Activated naive CD4-positive, alpha-beta T cell treated with anti-CD3 and anti-CD28 coated beads, Interleukin-2, amount 10 ng/mL, durations not matched to agents 5 hours and 36 hours (primary cell): ENCODE data around the gene RASSF1. TPM values are rescaled to one million over a fixed set of nuclear protein-coding genes. Genes with fewer than 3 reads are reported as not detected.

Source experiments
- total RNA-seq, 2 experiments: library from RNA; stranded (reverse); gene quantifications; one replicate each; pipeline ENCODE4 v1.2.3, GENCODE V29; 2021

Gene RASSF1, protein sequence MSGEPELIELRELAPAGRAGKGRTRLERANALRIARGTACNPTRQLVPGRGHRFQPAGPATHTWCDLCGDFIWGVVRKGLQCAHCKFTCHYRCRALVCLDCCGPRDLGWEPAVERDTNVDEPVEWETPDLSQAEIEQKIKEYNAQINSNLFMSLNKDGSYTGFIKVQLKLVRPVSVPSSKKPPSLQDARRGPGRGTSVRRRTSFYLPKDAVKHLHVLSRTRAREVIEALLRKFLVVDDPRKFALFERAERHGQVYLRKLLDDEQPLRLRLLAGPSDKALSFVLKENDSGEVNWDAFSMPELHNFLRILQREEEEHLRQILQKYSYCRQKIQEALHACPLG
- total RNA-seq, result 100 to 1,000 TPM in 1 of 2 experiments, 10 to 100 TPM in 1; 96.2 to 102 TPM

DNA sequence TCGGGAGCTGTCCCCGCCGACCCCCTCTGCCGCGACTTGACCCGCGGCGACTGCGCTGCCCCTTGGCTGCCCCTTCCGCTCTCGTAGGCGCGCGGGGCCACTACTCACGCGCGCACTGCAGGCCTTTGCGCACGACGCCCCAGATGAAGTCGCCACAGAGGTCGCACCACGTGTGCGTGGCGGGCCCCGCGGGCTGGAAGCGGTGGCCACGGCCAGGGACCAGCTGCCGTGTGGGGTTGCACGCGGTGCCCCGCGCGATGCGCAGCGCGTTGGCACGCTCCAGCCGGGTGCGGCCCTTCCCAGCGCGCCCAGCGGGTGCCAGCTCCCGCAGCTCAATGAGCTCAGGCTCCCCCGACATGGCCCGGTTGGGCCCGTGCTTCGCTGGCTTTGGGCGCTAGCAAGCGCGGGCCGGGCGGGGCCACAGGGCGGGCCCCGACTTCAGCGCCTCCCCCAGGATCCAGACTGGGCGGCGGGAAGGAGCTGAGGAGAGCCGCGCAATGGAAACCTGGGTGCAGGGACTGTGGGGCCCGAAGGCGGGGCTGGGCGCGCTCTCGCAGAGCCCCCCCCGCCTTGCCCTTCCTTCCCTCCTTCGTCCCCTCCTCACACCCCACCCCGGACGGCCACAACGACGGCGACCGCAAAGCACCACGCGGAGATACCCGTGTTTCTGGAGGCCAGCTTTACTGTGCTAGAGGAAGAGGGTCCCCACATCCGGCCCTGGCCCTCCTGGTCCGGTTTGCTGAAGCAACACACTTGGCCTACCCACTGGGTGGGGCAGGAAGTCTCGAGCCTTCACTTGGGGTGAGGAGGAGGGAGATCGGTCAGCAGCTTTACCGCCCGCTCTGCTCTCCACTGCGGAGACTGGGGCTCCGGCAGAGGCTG lies at the start of gene RASSF1:
RASSF1 (minus strand) TSS at position 389 of the 882 bp plus-strand sequence; CDS start at position 358, 31 bp downstream.

DNA sequence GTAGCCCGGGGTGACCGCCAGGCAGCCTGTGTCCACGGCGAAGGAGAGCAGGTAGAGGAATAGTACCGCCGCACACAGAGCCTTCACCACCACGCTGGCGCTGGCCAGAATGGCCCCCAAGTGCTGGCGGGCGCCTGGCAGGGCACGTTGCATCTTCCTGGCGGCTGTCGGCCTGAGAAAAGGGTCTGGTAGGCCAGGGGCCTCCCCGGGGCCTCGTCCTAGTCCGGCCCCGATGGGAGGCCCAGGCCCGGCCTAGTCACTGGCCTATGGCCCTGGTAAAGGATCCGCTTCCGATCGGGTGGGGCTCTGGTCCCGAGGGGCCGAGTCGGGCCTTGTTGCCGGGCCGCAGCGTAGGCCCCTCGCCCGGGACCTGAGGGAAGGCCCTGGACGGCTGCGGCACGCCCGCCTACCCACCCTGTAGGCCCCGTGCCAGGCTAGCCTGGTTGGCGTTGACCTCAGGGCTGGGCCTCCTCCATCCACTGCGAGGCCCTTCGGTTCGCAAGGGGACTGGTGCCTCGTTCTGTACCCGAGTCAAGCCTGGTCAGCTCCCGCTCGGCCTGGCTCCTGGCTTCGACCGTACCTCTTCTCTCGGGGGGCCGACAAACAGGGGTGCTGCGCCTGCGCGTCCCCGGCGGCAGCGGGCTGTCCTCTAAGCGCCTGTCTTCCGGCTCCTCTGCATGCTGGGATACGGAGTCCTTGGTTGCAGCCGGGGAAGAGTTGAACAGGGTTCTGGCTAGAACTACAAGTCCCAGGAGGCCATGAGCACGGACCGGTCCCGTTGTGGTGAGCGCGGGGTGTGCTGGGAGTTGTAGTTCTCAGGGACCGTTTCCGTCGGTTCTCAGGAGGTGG lies 18.5 kb upstream of the RASSF1 start, which contains the start of gene TMEM115:
TMEM115 (minus strand) TSS at position 611 of the 849 bp plus-strand sequence; CDS start at position 153, 458 bp downstream.

DNA sequence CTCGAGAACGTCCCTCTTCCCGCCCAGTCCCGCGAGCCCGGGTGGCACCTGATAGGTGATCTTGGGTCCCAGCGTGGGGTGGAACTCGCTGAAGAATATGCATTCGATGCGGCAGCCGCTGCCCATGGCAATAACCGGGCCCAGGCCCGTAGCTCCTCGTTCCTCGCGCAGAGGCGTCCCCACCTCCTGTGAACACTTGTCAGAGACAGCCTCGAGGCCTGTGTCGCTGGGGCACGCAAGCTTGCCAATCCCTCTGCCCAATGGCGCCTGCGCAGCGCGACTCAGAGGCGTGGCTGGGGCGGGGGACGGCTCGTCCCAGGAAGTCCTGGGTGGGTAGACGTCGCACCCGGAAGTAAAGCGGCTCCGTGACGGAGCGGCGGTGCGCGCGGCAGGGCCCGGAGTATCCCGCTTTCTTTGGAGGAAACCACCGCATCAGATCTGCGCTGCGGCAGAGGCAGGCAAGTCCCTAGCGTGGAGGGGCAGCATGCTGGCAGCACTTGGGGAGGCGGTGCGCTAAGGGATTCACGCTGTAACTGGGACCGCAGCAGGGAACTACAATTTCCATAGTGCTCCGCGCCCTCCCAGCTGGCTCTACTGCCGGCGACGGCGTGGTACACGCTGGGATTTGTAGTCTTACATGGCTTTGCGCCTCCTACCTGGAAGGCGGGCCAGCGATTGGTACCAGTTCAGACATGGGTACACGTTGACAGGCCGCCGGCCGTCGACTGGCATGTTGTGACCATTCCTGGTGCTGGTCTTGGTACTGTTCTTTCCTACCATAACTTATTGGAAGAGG lies 10.1 kb upstream of the RASSF1 start, which contains the start of the genes CYB561D2 and NPRL2:
CYB561D2 (plus strand) TSS at position 336 of the 796 bp plus-strand sequence. CDS start 572 bp downstream, outside the sequence.
NPRL2 (minus strand) TSS at position 249 of the 796 bp plus-strand sequence; CDS start at position 126, 123 bp downstream.

DNA sequence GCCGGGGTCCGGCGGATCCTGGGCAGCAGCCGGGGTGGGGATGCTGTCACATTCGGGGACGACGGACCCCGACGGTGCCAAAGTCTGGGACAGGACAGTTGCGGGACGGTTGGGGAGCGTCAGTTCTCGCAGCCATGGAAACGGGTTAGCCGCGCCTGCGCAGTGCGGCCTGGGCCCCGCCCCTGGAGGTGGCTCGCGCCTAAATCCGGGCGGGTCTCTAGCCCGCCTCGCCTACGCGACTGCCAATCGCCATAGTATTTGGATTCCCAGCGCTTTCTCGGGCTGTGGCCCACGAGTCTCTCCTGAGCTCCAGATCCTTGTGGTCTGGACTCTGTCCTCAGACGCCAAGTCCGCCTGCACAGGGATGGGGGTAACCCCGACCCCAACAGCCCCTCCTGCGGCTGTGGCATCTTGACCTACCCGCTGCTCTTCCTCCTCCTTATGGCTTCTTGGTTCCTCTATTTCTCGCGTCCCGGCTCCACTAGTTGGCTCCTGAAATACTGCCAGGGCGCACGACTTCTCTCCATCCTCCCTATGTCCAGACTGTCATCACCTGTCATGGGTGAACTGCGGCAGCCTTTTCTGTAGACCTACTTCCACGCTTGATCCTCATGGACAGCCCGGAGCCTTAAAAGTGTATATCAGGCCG lies 5.1 kb upstream of the RASSF1 start, which contains the start of gene ZMYND10:
ZMYND10 (minus strand) TSS at position 147 of the 649 bp plus-strand sequence. CDS start 153 bp downstream, outside the sequence.

DNA sequence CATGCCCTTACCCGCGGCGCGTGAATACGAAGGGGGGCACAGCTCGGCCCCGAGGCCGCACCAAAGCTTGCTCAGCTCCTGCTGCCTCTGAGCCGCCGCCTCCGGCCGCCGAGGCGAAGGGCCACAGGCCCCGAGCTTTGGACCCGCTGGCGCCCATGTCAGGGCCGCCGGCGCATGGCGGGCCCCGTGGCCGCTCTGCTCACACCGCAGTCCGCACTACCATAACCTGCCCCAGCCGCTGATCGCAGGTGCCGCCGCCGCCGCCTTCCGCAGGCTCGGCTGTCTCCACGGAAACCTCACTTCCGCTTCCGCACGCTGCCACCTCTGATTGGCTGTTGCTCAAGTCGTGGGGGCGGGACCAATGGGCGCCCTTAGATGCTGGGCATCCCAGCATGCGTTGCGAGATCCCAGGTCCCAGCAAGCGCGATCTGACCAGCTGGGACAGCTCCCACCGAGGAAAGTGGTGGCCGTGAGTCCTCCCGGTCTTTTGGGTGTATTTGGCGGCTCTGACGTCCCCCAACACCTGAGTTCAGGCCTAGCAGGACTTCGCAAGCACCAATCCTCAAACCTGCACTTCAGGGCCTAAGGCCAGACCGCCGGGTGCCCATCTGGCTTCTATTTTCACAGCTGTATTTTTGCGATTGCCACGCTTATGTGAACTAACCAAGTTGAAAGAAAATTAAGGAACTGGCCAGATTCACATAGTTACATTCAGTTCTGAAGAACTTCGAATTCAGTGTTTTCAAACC lies 12.5 kb downstream of the RASSF1 start, which contains the start of gene TUSC2:
TUSC2 (minus strand) TSS at position 281 of the 749 bp plus-strand sequence; CDS start at position 157, 124 bp downstream.

DNA sequence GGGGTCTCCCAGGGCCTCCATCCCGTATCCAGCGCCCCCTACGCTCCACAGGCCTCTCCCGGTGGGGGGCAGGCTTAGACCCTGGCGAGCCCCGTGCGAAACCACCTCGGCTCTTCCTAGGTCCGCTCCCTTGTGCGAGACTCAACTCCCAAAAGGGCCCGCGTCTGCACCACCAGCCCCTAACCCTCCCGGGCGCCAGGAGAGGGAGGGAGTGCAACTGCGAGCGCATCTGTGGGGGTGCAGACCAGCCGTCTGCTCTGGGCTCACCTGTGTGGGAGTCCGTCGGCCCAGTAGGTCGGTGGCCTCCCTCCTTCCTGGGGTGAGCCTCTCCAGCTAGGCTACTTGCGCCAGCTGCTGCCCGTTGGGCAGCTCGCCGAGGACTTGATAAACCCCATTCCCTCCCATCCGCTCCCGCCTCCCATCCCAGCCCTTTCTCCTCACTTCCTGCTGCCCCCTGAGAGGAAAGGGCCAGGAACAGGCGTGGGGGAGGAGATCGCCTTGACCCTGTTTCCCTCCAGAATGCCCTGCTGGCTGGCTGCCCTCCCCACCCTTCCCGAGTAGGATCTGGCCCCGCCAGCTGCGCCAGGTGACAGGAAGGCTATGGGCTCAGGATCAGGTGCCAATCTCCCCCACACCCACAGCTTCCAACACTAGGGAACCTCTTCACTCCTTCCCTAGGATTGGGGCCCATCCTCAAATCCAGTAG lies 18.1 kb downstream of the RASSF1 start, which contains the start of gene HYAL2:
HYAL2 (minus strand) TSS at position 360 of the 706 bp plus-strand sequence. CDS start 2,256 bp downstream, outside the sequence.

DNA sequence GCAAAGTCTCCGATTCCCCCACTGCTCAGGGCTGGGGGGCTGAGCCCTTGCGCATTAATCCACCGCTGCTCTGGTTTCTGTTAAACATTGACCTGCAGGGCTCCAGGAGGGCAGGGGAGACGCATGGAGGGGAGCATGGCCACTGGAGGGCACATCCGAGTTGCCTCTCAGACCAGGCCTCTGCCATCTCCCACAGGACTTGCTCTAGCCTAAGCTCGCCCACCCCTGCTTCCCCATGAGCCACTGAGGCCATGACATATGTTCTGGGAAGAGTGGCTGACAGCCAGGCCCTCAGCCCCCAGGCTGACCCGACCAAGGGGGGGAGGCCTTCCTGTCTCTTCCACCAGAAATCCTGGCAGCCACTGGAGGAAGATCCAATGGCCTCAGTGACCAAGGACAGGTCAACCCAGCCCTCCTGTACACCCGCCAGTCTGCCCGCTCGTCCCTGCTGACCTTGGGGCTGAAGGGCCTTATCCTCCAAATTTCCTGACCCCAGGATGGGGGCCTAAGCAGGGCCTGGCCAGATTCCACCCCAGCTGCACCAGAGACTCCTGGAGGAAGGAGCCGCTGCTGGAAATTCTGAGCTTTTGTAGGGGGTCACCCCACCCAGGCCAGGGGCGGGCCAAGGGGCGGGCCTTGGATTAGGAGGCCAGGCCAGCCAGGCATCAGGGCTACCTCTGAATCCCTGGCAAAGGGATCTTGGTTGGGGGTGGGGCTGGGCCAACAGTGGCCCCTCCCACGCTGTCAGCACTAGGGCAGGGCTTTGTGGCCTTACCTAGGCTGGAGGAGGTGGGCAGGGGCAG lies 37.4 kb downstream of the RASSF1 start, which contains the start of gene HYAL1:
HYAL1 (minus strand) TSS at position 562 of the 803 bp plus-strand sequence. CDS start 618 bp downstream, outside the sequence.

DNA sequence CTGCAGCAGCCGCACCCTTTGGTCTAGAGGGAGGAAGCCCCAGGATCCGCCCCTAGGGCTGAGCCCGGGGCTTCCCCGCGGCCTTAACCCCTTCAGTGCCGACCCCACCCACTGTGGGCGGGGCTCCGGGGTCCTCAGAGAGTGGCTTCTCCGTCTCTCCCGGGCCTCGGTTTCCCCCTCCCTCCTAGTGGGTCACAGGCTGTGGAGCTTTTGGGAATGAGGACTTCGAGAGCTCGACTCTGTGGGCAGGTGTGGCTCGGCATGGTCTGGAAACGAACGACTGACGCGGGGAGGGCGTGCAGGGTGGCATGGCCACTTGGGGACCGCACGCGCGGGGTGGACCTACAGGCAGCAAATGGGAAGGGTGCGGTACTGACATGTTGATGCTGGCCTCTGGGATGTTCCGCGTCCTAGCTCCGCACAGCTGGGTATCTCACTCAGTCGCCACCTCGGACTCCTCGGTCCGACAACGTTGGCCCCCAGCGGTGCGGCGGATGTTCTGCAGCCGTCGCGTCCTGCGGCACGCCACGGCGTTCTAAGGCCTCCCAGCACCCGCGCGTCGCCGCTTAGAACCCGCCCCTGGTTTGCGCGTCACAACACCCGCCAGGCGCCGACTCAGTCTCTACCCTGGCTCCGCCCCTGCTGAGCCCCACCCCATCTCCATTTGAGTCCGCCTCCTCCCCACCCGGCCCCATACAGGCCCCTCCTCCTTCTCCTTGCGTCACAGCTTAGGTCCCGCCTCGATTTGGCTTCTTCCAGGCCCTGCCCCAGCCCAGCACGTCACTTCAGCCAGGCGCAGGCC lies 41.6 kb downstream of the RASSF1 start, which contains the start of the genes HYAL3 and NAA80:
HYAL3 (minus strand) TSS at position 570 of the 802 bp plus-strand sequence. CDS start 3,803 bp downstream, outside the sequence.
NAA80 (minus strand) TSS at position 570 of the 802 bp plus-strand sequence. CDS start 1,942 bp downstream, outside the sequence.

DNA sequence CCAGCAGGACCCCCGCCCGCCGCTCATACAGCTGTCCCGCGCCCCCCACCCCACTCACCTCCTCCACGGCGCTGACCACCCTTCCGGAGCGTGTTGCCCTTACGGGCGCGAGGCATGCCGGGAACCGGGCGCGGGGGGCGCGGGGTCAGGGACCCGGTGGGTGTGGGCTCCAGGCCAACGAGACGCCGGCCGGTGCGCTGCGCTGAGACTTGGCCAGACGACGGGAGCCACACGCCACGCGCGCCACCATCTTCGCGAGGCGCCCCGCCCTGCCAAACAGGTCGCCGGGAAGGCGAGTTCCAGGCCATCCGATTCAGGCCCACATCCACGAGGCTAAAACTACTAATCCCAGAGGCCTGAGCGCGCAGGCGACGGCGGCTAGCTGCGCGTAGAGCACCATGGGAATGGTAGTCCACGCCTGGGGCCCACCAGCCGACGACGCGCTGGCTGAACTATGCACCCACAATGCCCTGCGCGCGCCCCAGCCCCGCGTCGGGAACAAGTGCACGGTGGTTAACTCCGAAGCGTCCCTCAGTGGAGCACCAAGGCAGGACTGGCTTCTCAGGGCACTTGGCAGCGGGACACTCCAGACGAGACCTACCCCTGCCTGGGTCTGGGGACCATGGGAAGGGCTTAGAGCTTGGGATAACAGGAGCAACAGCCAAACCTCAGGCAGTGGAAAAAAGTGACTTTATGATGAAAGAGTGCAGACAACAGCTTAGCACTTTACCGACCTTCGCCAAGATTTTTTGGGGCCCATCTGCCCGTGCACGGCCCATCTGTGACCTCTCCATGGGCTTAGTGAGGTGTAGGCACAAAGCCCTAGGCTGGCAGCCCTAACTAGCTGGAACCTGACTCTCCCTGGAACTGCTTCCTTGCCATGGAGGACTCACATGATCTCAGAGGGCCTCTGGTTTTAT lies 48.2 kb downstream of the RASSF1 start, which contains the start of gene IFRD2:
IFRD2 (minus strand) TSS at position 271 of the 920 bp plus-strand sequence; CDS start at position 116, 155 bp downstream.

Other genes starting within 250 kb of the RASSF1 start
- gene SEMA3F, start 185.5 kb downstream of the RASSF1 start, total RNA-seq, result not detected
- not detected for gene GNAT1, start 149.2 kb downstream of the RASSF1 start, total RNA-seq
- gene SLC38A3, start 135.6 kb downstream of the RASSF1 start, total RNA-seq, result not detected
- gene GNAI2, start 104.6 kb downstream of the RASSF1 start, total RNA-seq, result 100 to 1,000 TPM; 372 to 387 TPM
- under 1 TPM; 0.30 to 0.34 TPM for gene SEMA3B, start 71.7 kb downstream of the RASSF1 start, total RNA-seq
- not detected for gene LSMEM2, start 61.7 kb downstream of the RASSF1 start, total RNA-seq
- gene IFRD2, start 48.4 kb downstream of the RASSF1 start, total RNA-seq, result 10 to 100 TPM; 54.2 to 58.4 TPM
- 1 to 10 TPM; 6.3 to 7.0 TPM for gene HYAL3, start 41.4 kb downstream of the RASSF1 start, total RNA-seq
- gene NAA80, start 41.4 kb downstream of the RASSF1 start, total RNA-seq, result 10 to 100 TPM; 33.2 to 35.3 TPM
- under 1 TPM; 0.24 to 0.40 TPM for gene HYAL1, start 37.3 kb downstream of the RASSF1 start, total RNA-seq
- gene HYAL2, start 18.1 kb downstream of the RASSF1 start, total RNA-seq, result 1 to 10 TPM; 4.0 to 6.0 TPM
- 10 to 100 TPM; 15.5 TPM for gene TUSC2, start 12.6 kb downstream of the RASSF1 start, total RNA-seq
- 1 to 10 TPM; 2.2 to 3.0 TPM for gene ZMYND10, start 4.9 kb upstream of the RASSF1 start, total RNA-seq
- 10 to 100 TPM; 44.2 to 45.0 TPM for gene NPRL2, start 9.9 kb upstream of the RASSF1 start, total RNA-seq
- 10 to 100 TPM; 33.7 to 35.8 TPM for gene CYB561D2, start 10.0 kb upstream of the RASSF1 start, total RNA-seq
- gene TMEM115, start 18.7 kb upstream of the RASSF1 start, total RNA-seq, result 10 to 100 TPM; 19.0 to 19.8 TPM
- gene CACNA2D2, start 162.8 kb upstream of the RASSF1 start, total RNA-seq, result under 1 TPM; 0.60 to 0.63 TPM
- gene C3orf18, start 226.9 kb upstream of the RASSF1 start, total RNA-seq, result 10 to 100 TPM; 39.0 to 39.2 TPM
- gene HEMK1, start 228.7 kb upstream of the RASSF1 start, total RNA-seq, result 10 to 100 TPM; 77.1 to 80.0 TPM